Loucy (cell line): ENCODE results near the gene TNFRSF1B.

Experiments used
- H2AFZ ChIP-seq: fragments of 200-600 bp; sonication (generic); 2 replicates; pipeline ENCODE4 v1.6.0; 2016; ENCODE audit warnings: antibody characterized with exemption, mild to moderate bottlenecking, low read length, moderate library complexity
- H3F3A ChIP-seq: fragments of 200-600 bp; 2 replicates; pipeline ENCODE4 v1.6.0; 2016; ENCODE audit warnings: antibody characterized with exemption, low read depth, mild to moderate bottlenecking
- H3K27me3 ChIP-seq: fragments of 200-600 bp; sonication (generic); 2 replicates; pipeline ENCODE4 v1.6.1; 2014; ENCODE audit warnings: low read length, mild to moderate bottlenecking; ENCODE audit not compliant: insufficient read depth, poor library complexity, severe bottlenecking
- H3K36me3 ChIP-seq: fragments of 200-600 bp; sonication (generic); 2 replicates; pipeline ENCODE4 v1.6.1; 2016; ENCODE audit warnings: low read length; ENCODE audit not compliant: insufficient read depth
- H3K4me1 ChIP-seq: fragments of 200-600 bp; sonication (generic); 2 replicates; pipeline ENCODE4 v1.5.1; 2014; ENCODE audit warnings: low read length, mild to moderate bottlenecking; ENCODE audit not compliant: insufficient read depth, poor library complexity, severe bottlenecking
- H3K4me2 ChIP-seq: fragments of 200-600 bp; sonication (generic); 2 replicates; pipeline ENCODE4 v1.6.0; 2014; ENCODE audit warnings: antibody characterized with exemption, low read length, low read depth, mild to moderate bottlenecking; ENCODE audit not compliant: poor library complexity, severe bottlenecking
- H3K4me3 ChIP-seq: fragments of 200-600 bp; sonication (generic); 2 replicates; pipeline ENCODE4 v1.5.1; 2014; ENCODE audit warnings: low read length, mild to moderate bottlenecking, mixed read lengths; ENCODE audit not compliant: poor library complexity, severe bottlenecking
- H3K79me2 ChIP-seq: fragments of 200-600 bp; sonication (generic); 2 replicates; pipeline ENCODE4 v1.6.1; 2014; ENCODE audit warnings: low read length; ENCODE audit not compliant: insufficient read depth
- H3K9ac ChIP-seq: fragments of 200-600 bp; sonication (generic); 2 replicates; pipeline ENCODE4 v1.6.0; 2014; ENCODE audit warnings: mild to moderate bottlenecking, low read depth, low read length, moderate library complexity; ENCODE audit not compliant: poor library complexity, severe bottlenecking
- H3K9me2 ChIP-seq: fragments of 200-600 bp; sonication (generic); replicated peaks from 2 replicates; pipeline ENCODE4 v1.6.1; 2016; ENCODE audit warnings: low read depth, low read length, mixed read lengths
- H3K9me3 ChIP-seq: fragments of 200-600 bp; sonication (generic); 2 replicates; pipeline ENCODE4 v1.6.1; 2014; ENCODE audit warnings: mild to moderate bottlenecking, antibody characterized with exemption, low read length, low read depth; ENCODE audit not compliant: insufficient read depth
- H4K20me1 ChIP-seq: fragments of 200-600 bp; sonication (generic); 2 replicates; pipeline ENCODE4 v1.6.0; 2014; ENCODE audit warnings: antibody characterized with exemption, low read length, mild to moderate bottlenecking; ENCODE audit not compliant: insufficient read depth, poor library complexity, severe bottlenecking
- EZH2phosphoT487 ChIP-seq: fragments of 200-600 bp; IDR thresholded peaks from 2 replicates; pipeline ENCODE4 v1.6.1; 2018; ENCODE audit warnings: antibody characterized with exemption, mild to moderate bottlenecking, moderate library complexity, borderline replicate concordance
- TF ChIP-seq, protein P1 (sequence below): fragments of 200-600 bp; sonication (generic); conservative IDR thresholded peaks from 2 replicates; pipeline ENCODE4 v1.5.1; 2014; ENCODE audit warnings: mild to moderate bottlenecking, antibody characterized with exemption, low read length

The TNFRSF1B gene

GRCh38 chr1:12179676-12180075 is 12.9 kb downstream of the TNFRSF1B start:
- TF ChIP-seq, protein P1, sequence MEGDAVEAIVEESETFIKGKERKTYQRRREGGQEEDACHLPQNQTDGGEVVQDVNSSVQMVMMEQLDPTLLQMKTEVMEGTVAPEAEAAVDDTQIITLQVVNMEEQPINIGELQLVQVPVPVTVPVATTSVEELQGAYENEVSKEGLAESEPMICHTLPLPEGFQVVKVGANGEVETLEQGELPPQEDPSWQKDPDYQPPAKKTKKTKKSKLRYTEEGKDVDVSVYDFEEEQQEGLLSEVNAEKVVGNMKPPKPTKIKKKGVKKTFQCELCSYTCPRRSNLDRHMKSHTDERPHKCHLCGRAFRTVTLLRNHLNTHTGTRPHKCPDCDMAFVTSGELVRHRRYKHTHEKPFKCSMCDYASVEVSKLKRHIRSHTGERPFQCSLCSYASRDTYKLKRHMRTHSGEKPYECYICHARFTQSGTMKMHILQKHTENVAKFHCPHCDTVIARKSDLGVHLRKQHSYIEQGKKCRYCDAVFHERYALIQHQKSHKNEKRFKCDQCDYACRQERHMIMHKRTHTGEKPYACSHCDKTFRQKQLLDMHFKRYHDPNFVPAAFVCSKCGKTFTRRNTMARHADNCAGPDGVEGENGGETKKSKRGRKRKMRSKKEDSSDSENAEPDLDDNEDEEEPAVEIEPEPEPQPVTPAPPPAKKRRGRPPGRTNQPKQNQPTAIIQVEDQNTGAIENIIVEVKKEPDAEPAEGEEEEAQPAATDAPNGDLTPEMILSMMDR = no peak
- no peak for TF ChIP-seq EZH2phosphoT487
- peak overlapping the region; percentile 61 for H3K4me3 ChIP-seq
- peak overlapping the region; percentile 80 for H3K4me2 ChIP-seq
- peaks cover 56% of the 10 kb centered on the region for H3K79me2 ChIP-seq
- H3K9me2 ChIP-seq = no peaks in the 10 kb centered on the region
- H3K9ac ChIP-seq = peak overlapping the region; percentile 36
- H3K9me3 ChIP-seq = no peaks in the 10 kb centered on the region
- peaks cover 43% of the 10 kb centered on the region for H3K4me1 ChIP-seq
- no peaks in the 10 kb centered on the region; the same call in 1 of the 2 replicates for H3F3A ChIP-seq
- H3K36me3 ChIP-seq = no peaks in the 10 kb centered on the region
- no peaks in the 10 kb centered on the region for H3K27me3 ChIP-seq
- no peaks in the 10 kb centered on the region for H4K20me1 ChIP-seq
- H2AFZ ChIP-seq = no peak overlapping the region

- Histone ChIP-seq H3K9me2 (no peaks in the 10 kb centered on the region), H4K20me1 (no peaks in the 10 kb centered on the region), H3K4me2 (no peak overlapping the region), H3K9ac (no peak overlapping the region), H3K4me1 (peaks cover 36% of the 10 kb centered on the region), H3K36me3 (no peaks in the 10 kb centered on the region), H3K9me3 (no peaks in the 10 kb centered on the region), H3K27me3 (no peaks in the 10 kb centered on the region), H3K79me2 (peaks cover 50% of the 10 kb centered on the region; the same call in 1 of the 2 replicates), H2AFZ (no peak overlapping the region), H3F3A (no peaks in the 10 kb centered on the region; the same call in 1 of the 2 replicates), H3K4me3 (no peak overlapping the region)
- TF ChIP-seq, protein P1 = no peak
- TF ChIP-seq EZH2phosphoT487 = no peak
Observed at GRCh38 chr1:12180315-12180714, 13.5 kb downstream of the TNFRSF1B start.

- H4K20me1 ChIP-seq = no peaks in the 10 kb centered on the region
- no peaks in the 10 kb centered on the region for H3K9me2 ChIP-seq
- H3K4me1 ChIP-seq = peaks cover 32% of the 10 kb centered on the region
- H3K4me2 ChIP-seq = no peak overlapping the region
- no peaks in the 10 kb centered on the region; the same call in 1 of the 2 replicates for H3F3A ChIP-seq
- H3K9ac ChIP-seq = no peak overlapping the region
- TF ChIP-seq EZH2phosphoT487 = no peak
- TF ChIP-seq, protein P1 = no peak
- peaks cover 45% of the 10 kb centered on the region; the same call in 1 of the 2 replicates for H3K79me2 ChIP-seq
- no peak overlapping the region for H2AFZ ChIP-seq
- H3K27me3 ChIP-seq = no peaks in the 10 kb centered on the region
- no peaks in the 10 kb centered on the region for H3K9me3 ChIP-seq
- no peaks in the 10 kb centered on the region for H3K36me3 ChIP-seq
- H3K4me3 ChIP-seq = no peak overlapping the region
Observed at GRCh38 chr1:12180903-12181302, 14.1 kb downstream of the TNFRSF1B start.
